RWPE1 (cell line): ENCODE measurements around the gene ISG20L2.

Experiments
- CTCF ChIA-PET: fragments of 350-600 bp; sonication (Branson Sonifier 250); formaldehyde crosslinking; extraction: SDS; loops from one replicate; lab custom pipeline; 2021; lab: Yijun Ruan, JAX
- POLR2A ChIA-PET: fragments of 400-600 bp; formaldehyde crosslinking; extraction: SDS; loops from one replicate; lab custom pipeline; 2020; ENCODE audit warnings: antibody characterized with exemption; ENCODE audit not compliant: low non-redundant PET; lab: Yijun Ruan, JAX
- DNase-seq: peaks from one replicate; pipeline ENCODE4 v3.0.0; 2012; ENCODE audit warnings: low spot score
- H3K27ac ChIP-seq: fragments of 450-650 bp; 2 replicates; pipeline ENCODE4 v1.5.1; 2017
- TF ChIP-seq, protein P1 (sequence below): fragments of 450-650 bp; conservative IDR thresholded peaks from 2 replicates; pipeline ENCODE4 v1.5.1; 2017; ENCODE audit warnings: low read depth, mild to moderate bottlenecking

The ISG20L2 gene

DNA sequence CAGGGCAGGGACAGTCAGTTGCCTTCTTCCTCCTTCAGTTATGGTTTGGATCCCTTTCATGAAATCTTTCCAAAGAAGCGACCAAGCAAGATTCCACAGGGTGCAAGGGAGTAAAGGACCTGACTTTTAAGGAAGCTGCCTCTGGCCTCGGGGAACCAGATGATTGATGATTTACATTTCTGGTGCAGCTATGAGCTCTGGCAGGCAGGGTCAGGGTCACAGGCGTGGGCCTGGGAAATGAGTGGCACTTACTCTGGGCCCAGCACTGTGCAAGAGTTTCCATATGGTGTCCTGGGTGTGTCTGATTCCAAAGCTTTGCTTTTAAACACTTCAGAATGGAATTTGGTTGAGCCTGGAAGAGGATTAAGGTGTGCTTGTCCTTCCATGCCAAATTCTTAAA lies 15.9 kb downstream of the ISG20L2 start:
- ChIA-PET CTCF (interaction anchor here (1.6 to 17.0 kb wide), 2 partner anchors 13 to 22 kb away, joined by 10 to 225 read pairs; no protein-coding TSS in a partner anchor), POLR2A (interaction anchor here (0.8 kb wide), 1 partner anchor 8 kb away, joined by 3 read pairs; no protein-coding TSS in a partner anchor)
- TF ChIP-seq, protein P1, sequence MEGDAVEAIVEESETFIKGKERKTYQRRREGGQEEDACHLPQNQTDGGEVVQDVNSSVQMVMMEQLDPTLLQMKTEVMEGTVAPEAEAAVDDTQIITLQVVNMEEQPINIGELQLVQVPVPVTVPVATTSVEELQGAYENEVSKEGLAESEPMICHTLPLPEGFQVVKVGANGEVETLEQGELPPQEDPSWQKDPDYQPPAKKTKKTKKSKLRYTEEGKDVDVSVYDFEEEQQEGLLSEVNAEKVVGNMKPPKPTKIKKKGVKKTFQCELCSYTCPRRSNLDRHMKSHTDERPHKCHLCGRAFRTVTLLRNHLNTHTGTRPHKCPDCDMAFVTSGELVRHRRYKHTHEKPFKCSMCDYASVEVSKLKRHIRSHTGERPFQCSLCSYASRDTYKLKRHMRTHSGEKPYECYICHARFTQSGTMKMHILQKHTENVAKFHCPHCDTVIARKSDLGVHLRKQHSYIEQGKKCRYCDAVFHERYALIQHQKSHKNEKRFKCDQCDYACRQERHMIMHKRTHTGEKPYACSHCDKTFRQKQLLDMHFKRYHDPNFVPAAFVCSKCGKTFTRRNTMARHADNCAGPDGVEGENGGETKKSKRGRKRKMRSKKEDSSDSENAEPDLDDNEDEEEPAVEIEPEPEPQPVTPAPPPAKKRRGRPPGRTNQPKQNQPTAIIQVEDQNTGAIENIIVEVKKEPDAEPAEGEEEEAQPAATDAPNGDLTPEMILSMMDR = no peak
- peak overlapping the region; percentile 95 for H3K27ac ChIP-seq
- DNase-seq = no peak

DNA sequence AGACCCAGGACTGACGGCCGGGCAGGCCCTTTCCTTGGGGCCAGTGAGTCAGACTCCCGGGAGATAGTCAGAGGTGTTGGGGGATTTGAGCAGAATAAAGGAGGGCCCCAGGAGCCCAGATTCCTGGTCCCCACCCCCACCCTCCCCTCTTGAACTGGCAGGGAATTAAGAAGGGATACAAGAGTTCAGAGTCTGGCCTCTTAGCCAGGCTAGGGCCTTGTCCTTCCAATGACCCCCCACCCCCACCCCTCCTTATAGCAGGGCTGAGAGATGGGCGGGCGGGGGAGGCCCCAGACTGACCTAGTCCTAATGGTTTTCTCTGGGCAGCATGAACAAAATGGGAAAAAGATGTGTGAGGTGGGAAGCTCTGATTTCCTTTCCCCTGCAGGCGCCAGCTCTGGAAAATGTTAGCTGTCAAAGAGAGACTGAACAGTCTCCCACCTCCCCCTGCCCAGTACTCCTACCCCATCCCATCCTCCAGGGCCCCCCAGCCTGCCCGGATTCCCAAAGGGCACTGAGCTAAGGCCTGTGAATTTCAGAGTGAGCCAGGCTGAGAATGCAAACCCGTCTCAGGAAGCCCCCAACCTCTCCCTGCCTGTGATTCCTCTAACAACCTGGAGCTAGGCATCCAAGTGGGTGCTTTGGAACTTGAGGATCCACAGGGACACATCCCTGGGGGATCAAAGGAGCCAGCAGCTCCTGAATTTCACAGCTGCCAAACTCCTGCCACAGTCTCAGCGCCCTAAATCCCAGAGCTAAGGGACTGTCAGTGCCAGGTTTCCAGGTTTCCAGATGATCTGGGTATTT lies 17.4 kb downstream of the ISG20L2 start:
- H3K27ac ChIP-seq = peak overlapping the region; percentile 95
- TF ChIP-seq, protein P1 = no peak
- ChIA-PET POLR2A (no interaction called here), CTCF (interaction anchor here (1.6 to 17.0 kb wide), 2 partner anchors 14 to 21 kb away, joined by 10 to 225 read pairs; no protein-coding TSS in a partner anchor)
- DNase-seq = no peak

DNA sequence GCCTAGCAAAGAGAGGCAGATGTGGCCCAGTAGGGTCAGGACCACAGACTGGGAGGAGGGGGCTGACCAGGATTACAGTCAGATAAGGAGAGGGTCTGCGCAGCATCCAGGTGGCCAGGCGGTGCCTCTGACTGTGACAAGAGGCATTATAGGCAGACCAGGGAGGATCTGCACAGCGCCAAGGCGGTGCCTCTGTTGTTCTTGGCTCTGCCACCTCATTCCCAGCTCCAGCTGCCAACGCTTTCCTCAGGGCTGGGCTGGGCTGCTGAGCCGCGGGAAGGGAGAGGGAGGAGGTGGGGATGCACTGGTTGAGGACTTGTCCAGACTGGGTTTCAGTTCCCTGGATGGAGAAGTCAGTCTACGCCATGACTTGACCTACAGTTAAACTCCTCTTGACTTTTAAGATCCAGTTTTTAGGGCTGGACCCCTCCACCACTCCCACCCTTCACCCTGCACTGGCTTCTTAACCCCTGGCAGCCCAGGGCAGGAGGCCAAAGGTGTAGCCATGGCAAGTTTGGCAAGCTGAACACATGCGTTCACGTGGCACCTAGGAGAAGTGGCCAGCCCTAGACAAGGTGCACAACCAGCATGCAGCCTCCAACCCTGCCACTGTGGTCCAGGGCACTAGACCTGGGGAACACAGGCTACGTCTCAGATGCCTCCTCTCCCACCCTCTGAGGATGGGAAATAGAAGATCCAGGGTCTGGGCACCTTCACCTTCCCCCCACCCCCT lies 18.6 kb downstream of the ISG20L2 start:
- POLR2A ChIA-PET = no interaction called here
- TF ChIP-seq, protein P1 = no peak
- CTCF ChIA-PET = interaction anchor here (1.3 to 17.0 kb wide), 3 partner anchors 16 to 218 kb away, joined by 3 to 225 read pairs (median 5); no protein-coding TSS in a partner anchor
- peak; percentile 91 for DNase-seq
- H3K27ac ChIP-seq = peak overlapping the region; percentile 95

DNA sequence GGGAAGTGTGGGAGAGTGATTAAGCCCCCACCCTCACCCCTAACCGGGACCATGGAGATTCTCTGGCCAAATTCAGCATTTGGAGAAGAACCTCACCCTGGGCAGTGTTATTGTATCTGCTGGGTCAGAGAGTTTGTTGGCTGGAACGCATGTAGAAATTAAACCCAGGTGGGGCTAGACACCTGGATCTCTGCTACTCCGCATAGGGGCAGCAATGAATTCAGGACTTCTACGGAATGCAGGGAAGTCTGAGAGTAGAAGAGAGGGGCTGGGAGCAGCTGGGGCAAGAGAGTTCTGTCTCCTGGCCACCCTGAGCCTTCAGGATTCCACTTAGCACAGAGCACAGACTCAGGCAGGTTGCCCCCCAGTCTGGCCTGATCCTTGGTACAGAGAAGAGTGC lies 19.5 kb downstream of the ISG20L2 start:
- POLR2A ChIA-PET = no interaction called here
- CTCF ChIA-PET = interaction anchor here (0.8 to 17.0 kb wide), 4 partner anchors 16 to 51 kb away, joined by 3 to 225 read pairs (median 4); no protein-coding TSS in a partner anchor
- TF ChIP-seq, protein P1 = no peak
- no peak for DNase-seq
- peak overlapping the region; percentile 95 for H3K27ac ChIP-seq

DNA sequence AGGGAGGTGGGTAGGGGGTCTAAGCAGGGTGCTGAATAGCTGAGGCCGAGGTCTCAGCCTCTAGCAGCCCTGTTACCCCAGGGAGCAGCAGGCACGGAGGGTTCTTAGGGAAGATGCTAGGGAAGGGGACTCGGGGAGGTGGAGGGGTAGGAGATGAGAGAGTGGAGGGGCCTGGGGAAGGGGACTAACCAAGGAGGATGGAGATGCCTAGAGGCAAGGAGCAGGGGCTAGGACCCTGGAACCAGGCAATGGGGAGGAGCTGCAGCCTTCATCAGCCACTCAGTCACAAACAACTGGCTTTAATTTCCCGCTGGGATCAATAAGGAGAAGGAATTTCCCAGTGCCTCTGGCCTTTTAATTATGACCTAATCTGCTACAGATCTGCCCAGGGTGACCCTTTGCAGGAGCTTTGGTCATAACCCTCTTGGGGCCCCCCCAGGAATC lies 20.3 kb downstream of the ISG20L2 start:
- TF ChIP-seq, protein P1 = no peak
- DNase-seq = no peak
- ChIA-PET CTCF (interaction anchor here (0.5 to 17.0 kb wide), 6 partner anchors 14 to 50 kb away, joined by 3 to 225 read pairs (median 5); partner anchors contain the start of genes ISG20L2 and METTL25B), POLR2A (no interaction called here)
- H3K27ac ChIP-seq = peak overlapping the region; percentile 95
